Subcutaneous adipose tissue (tissue), 4 donors: ENCODE data around the gene GSTO1. TPM values are rescaled to one million over a fixed set of nuclear protein-coding genes. Genes with fewer than 3 reads are reported as not detected.

Experiments
- total RNA-seq, 4 donors: library from RNA; depleted of rRNA; stranded (reverse); fragments of >200 nt; gene quantifications; one replicate each; pipeline ENCODE4 v1.1.0, GENCODE V29; 2016
- TF ChIP-seq, protein P1 (sequence below): fragments of 450-650 bp; IDR thresholded peaks from one replicate; pipeline ENCODE4 v1.5.1; 2016; ENCODE audit warnings: low read depth, mild to moderate bottlenecking, control low read depth, antibody characterized with exemption, moderate library complexity

Gene GSTO1
- total RNA-seq, 4 donors from 2014 or later = 48.8 to 203 (median 88.0) TPM

DNA sequence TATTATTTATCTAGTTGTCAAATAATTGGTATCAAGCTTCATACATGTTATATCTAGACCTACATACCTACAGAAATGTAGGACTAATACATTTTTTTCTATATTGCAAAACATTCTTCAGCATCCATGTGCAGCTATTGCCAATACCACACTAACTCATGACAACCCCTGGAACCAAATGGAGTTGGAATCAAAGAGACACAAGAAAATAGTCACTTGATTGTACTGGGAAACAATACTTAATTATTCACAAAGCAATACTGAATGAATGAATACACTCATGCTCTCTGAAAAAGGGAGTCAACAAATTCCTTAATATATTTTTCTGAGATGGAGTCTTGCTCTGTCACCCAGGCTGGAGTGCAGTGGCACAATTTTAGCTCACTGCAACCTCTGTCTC lies 12.1 kb upstream of the GSTO1 start:
- TF ChIP-seq, protein P1, sequence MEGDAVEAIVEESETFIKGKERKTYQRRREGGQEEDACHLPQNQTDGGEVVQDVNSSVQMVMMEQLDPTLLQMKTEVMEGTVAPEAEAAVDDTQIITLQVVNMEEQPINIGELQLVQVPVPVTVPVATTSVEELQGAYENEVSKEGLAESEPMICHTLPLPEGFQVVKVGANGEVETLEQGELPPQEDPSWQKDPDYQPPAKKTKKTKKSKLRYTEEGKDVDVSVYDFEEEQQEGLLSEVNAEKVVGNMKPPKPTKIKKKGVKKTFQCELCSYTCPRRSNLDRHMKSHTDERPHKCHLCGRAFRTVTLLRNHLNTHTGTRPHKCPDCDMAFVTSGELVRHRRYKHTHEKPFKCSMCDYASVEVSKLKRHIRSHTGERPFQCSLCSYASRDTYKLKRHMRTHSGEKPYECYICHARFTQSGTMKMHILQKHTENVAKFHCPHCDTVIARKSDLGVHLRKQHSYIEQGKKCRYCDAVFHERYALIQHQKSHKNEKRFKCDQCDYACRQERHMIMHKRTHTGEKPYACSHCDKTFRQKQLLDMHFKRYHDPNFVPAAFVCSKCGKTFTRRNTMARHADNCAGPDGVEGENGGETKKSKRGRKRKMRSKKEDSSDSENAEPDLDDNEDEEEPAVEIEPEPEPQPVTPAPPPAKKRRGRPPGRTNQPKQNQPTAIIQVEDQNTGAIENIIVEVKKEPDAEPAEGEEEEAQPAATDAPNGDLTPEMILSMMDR = no peak

DNA sequence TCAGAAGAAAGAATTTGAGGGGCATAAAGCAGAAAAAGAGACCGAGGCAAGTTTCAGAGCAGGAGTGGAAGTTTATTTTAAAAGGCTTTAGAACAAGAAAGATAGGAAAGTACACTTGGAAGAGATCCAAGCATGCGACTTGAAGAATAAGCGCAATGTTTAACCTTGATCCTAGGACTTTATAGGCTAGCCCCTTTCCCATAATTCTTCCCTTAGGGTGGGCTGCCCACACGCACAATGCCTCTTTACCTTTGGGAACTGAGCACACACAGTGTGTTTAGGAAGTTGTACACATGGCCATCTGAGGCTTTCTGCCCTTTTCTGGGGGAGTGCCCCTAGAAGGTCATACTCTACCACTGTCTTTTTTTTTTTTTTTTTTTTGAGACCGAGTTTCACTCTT lies 11.2 kb upstream of the GSTO1 start:
- TF ChIP-seq, protein P1 = no peak

DNA sequence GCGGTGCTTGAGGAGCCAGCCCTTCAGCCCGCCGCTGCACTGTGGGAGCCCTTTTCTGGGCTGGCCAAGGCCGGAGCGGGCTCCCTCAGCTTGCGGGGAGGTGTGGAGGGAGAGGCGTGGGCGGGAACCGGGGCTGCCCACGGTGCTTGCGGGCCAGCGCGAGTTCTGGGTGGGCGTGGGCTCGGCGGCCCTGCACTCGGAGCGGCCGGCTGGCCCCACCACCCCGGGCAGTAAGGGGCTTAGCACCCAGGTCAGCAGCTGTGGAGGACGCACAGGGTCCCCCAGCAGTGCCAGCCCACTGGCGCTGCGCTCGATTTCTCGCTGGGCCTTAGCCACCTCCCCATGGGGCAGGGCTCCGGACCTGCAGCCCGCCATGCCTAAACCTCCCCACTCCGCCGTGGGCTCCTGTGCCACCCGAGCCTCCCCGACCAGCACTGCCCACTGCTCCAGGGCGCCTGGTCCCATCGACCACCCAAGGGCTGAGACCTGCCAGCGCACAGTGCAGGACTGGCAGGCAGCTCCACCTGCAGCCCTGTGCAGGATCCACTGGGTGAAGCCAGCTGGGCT lies 9.5 kb upstream of the GSTO1 start:
- TF ChIP-seq, protein P1 = no peak

DNA sequence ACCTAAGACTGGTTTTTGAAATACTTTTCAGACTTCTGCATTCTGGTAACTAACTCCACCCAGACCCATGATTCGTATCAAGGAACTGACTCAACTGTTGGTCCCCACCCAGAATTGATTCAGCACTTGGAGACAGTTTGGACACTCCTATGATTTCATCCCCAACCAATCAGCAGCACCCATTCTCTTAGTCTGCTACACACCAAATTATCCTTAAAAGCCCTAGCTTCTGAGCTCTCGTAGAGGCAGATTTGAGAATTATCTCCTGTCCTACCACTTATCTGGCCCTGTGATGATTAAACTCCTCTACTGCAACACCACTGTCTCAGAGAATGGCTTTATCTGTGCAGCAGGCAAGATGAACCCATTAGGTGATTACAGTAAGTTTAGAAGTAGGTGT lies 7.7 kb upstream of the GSTO1 start:
- TF ChIP-seq, protein P1 = no peak

DNA sequence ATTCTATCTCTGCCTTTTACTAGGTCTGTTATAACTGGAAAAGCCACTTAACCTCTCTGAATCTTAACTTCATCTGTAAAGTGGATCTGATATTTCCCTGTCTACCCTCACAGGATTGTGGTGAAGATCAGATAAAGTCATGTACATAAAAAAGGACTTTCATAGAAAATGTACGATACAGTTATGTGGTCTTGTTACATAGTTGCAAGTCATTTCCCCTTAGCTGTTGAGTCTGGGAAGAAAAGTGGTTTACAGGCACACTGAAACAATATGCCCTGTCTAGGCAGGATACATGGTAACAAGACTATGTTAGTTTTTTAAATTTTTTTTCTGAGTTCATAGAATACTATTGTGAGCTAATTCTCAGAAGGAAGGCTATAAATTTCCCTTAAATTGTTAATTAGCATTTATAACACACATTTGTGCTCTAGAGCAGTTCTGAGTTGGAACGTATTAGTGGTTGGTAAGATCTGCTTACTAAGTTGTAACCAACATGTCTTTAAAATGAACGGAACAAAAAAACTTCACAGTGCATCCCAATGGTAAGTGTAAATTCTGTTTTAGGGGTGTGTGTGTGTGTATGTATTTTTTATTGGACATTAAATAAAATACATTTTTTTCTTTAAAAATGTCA lies 7.1 kb upstream of the GSTO1 start:
- TF ChIP-seq, protein P1 = no peak

GRCh38 chr10:104250371-104250770 lies 4.3 kb upstream of the GSTO1 start:
- TF ChIP-seq, protein P1 = no peak

GRCh38 chr10:104251443-104251842 lies 3.2 kb upstream of the GSTO1 start:
- TF ChIP-seq, protein P1 = no peak
